Measurements from ENCODE around the gene TGM6. TPM values are rescaled to one million over a fixed set of nuclear protein-coding genes. Genes with fewer than 3 reads are reported as not detected.

Gene TGM6
- polyA plus RNA-seq, 3 donors: not detected

- H3K4me3 Mint-ChIP-seq: no peak overlapping the region
- H3K4me1 Mint-ChIP-seq: no peaks in the 10 kb centered on the region
- H3K36me3 ChIP-seq (replicated peaks in 1 of 2; ENCODE audit: control insufficient read depth in 1 of 2, insufficient read depth in 2 of 2, low read length in 2 of 2): peaks cover 59 to 69% of the 10 kb centered on the region in 2 donors
- no peak overlapping the region for H3K4me3 ChIP-seq (replicated peaks in 1 of 3; ENCODE audit: low read depth in 2 of 3, low read length in 3 of 3)
- no CpG with 5 or more reads among the region's 1 CpG for WGBS (ENCODE audit: insufficient coverage)
- TF ChIP-seq CTCF (IDR thresholded peaks at IDR 0.05): no peak
- no peak overlapping the region for H2AFZ ChIP-seq (ENCODE audit: insufficient read depth, low read depth, low read length, poor library complexity, severe bottlenecking)
- peaks cover 0 to 2% (median 0%) of the 10 kb centered on the region in 3 donors for H3K27me3 Mint-ChIP-seq (ENCODE audit: low read depth in 3 of 3)
- H3K9me3 Mint-ChIP-seq: no peaks in the 10 kb centered on the region
- H3K4me2 ChIP-seq (replicated peaks; ENCODE audit: extremely low read depth, low read length, poor library complexity, severe bottlenecking): no peak overlapping the region
- H4K20me1 ChIP-seq (ENCODE audit: insufficient read depth, low read length): peaks cover 36% of the 10 kb centered on the region
- no peak overlapping the region for H3K9ac ChIP-seq (ENCODE audit: insufficient read depth, low read length, poor library complexity, severe bottlenecking)
- intact Hi-C loops (cut with micrococcal nuclease): loop anchor here in 1 of 2 donors (10.0 kb wide), 2 partner anchors 165 to 1125 kb away; partner anchors contain the start of gene TGM3
- no peaks in the 10 kb centered on the region for H3K4me1 ChIP-seq (ENCODE audit: control insufficient read depth in 1 of 2, insufficient read depth in 2 of 2, low read length in 2 of 2)
- H3K27ac Mint-ChIP-seq: peak overlapping the region in 2 of 7 donors; percentile 8 to 25
- H3K27me3 ChIP-seq (ENCODE audit: control insufficient read depth in 2 of 2, insufficient read depth in 2 of 2, low read length in 2 of 2): no peaks in the 10 kb centered on the region
- H3K36me3 Mint-ChIP-seq: peaks cover 66 to 69% of the 10 kb centered on the region in 2 donors
- H3K27ac ChIP-seq (ENCODE audit: low read depth in 1 of 2, low read length in 2 of 2): no peak overlapping the region
- no peak for DNase-seq
- no peaks in the 10 kb centered on the region for H3K79me2 ChIP-seq (ENCODE audit: insufficient read depth, low read length)
- H3K9me3 ChIP-seq (replicated peaks in 1 of 2; ENCODE audit: control insufficient read depth in 1 of 2, insufficient read depth in 1 of 2, low read length in 2 of 2): no peaks in the 10 kb centered on the region
These were observed 79.5 kb downstream of the TGM6 start for GRCh38 chr20:2459981-2460751.

GRCh38 chr20:2460752-2461424 is 80.2 kb downstream of the TGM6 start:
- H3K79me2 ChIP-seq (ENCODE audit: insufficient read depth, low read length): peaks cover 4% of the 10 kb centered on the region
- Mint-ChIP-seq H3K27ac (no peak overlapping the region), H3K4me3 (no peak overlapping the region), H3K36me3 (peaks cover 74 to 76% of the 10 kb centered on the region in 2 donors), H3K9me3 (no peaks in the 10 kb centered on the region), H3K4me1 (no peaks in the 10 kb centered on the region), H3K27me3 (ENCODE audit: low read depth in 3 of 3) (peaks cover 0 to 2% (median 0%) of the 10 kb centered on the region in 3 donors)
- H3K4me2 ChIP-seq (replicated peaks; ENCODE audit: extremely low read depth, low read length, poor library complexity, severe bottlenecking): no peak overlapping the region
- no CpG with 5 or more reads among the region's 4 CpGs for WGBS (ENCODE audit: insufficient coverage)
- peaks cover 66 to 77% of the 10 kb centered on the region in 2 donors for H3K36me3 ChIP-seq (replicated peaks in 1 of 2; ENCODE audit: control insufficient read depth in 1 of 2, insufficient read depth in 2 of 2, low read length in 2 of 2)
- H4K20me1 ChIP-seq (ENCODE audit: insufficient read depth, low read length): peaks cover 43% of the 10 kb centered on the region
- H3K4me1 ChIP-seq (ENCODE audit: control insufficient read depth in 1 of 2, insufficient read depth in 2 of 2, low read length in 2 of 2): no peaks in the 10 kb centered on the region
- H3K9me3 ChIP-seq (replicated peaks in 1 of 2; ENCODE audit: control insufficient read depth in 1 of 2, insufficient read depth in 1 of 2, low read length in 2 of 2): no peaks in the 10 kb centered on the region
- intact Hi-C loops (cut with micrococcal nuclease): loop anchor here in 1 of 2 donors (10.0 kb wide), 1 partner anchor 1126 kb away; no protein-coding TSS in a partner anchor
- no peak overlapping the region for H3K27ac ChIP-seq (ENCODE audit: low read depth in 1 of 2, low read length in 2 of 2)
- DNase-seq: no peak
- no peak for TF ChIP-seq CTCF (IDR thresholded peaks at IDR 0.05)
- H3K27me3 ChIP-seq (ENCODE audit: control insufficient read depth in 2 of 2, insufficient read depth in 2 of 2, low read length in 2 of 2): no peaks in the 10 kb centered on the region
- no peak overlapping the region for H2AFZ ChIP-seq (ENCODE audit: insufficient read depth, low read depth, low read length, poor library complexity, severe bottlenecking)
- H3K9ac ChIP-seq (ENCODE audit: insufficient read depth, low read length, poor library complexity, severe bottlenecking): no peak overlapping the region
- no peak overlapping the region for H3K4me3 ChIP-seq (replicated peaks in 1 of 3; ENCODE audit: low read depth in 2 of 3, low read length in 3 of 3)
